ENCODE data around the gene IGF2R. TPM values are rescaled to one million over a fixed set of nuclear protein-coding genes. Genes with fewer than 3 reads are reported as not detected.

IGF2R gene
- total RNA-seq, 1 experiment from 2014 or later, result 31.5 TPM

GRCh38 chr6:159973406-159973805 lies 4.5 kb downstream of the IGF2R start:
- ATAC-seq (no peak), DNase-seq (no peak)
- no peak for TF ChIP-seq EZH2phosphoT487 (IDR thresholded peaks at IDR 0.05; ENCODE audit: borderline replicate concordance, low read length)
- no peak for TF ChIP-seq EZH2 (IDR thresholded peaks at IDR 0.05; ENCODE audit: low read length, unreplicated experiment)
- TF ChIP-seq CTCF (conservative IDR thresholded peaks at IDR 0.05; ENCODE audit: low read depth, low read length), result no peak
- H3K9me3 ChIP-seq (ENCODE audit: low read length), result no peaks in the 10 kb centered on the region
- H2AFZ ChIP-seq (ENCODE audit: low read length), result no peak overlapping the region
- H3K27ac ChIP-seq (ENCODE audit: low read length), result peak overlapping the region; percentile 12; the same call in 1 of the 2 replicates
- H3K4me2 ChIP-seq (ENCODE audit: low read length), result peak overlapping the region; percentile 6; the same call in 1 of the 2 replicates
- peaks cover 47% of the 10 kb centered on the region for H3K4me1 ChIP-seq (ENCODE audit: insufficient read depth, low read length)
- ChIA-PET CTCF (no interaction called here), POLR2A (ENCODE audit: unreplicated experiment) (no interaction called here)
- H4K20me1 ChIP-seq (ENCODE audit: low read length), result peaks cover 11% of the 10 kb centered on the region; the same call in 1 of the 2 replicates
- no peaks in the 10 kb centered on the region for H3K36me3 ChIP-seq (ENCODE audit: low read depth, low read length)
- no peak overlapping the region for H3K4me3 ChIP-seq (ENCODE audit: low read length)
- H3F3A ChIP-seq (ENCODE audit: low read length, unreplicated experiment), result no peaks in the 10 kb centered on the region
- no peaks in the 10 kb centered on the region for H3K27me3 ChIP-seq (ENCODE audit: low read length)
- BruUV-seq (replicated peaks), result no TSS peak
- H3K9me2 ChIP-seq (replicated peaks; ENCODE audit: low read length), result no peaks in the 10 kb centered on the region
- peaks cover 91% of the 10 kb centered on the region for H3K79me2 ChIP-seq (ENCODE audit: low read length)
- H3K9ac ChIP-seq (ENCODE audit: low read length), result no peak overlapping the region
- intact Hi-C loops (cut with micrococcal nuclease), result loop anchor here (5.0 kb wide), 1 partner anchor 69 kb away; no protein-coding TSS in a partner anchor

GRCh38 chr6:159973951-159974350 lies 5.1 kb downstream of the IGF2R start:
- H3K36me3 ChIP-seq (ENCODE audit: low read depth, low read length), result no peaks in the 10 kb centered on the region
- H3K9ac ChIP-seq (ENCODE audit: low read length), result no peak overlapping the region
- peak; percentile 73 for DNase-seq
- no peaks in the 10 kb centered on the region for H3K9me3 ChIP-seq (ENCODE audit: low read length)
- CTCF ChIA-PET, result no interaction called here
- H3K27ac ChIP-seq (ENCODE audit: low read length), result peak overlapping the region; percentile 48
- no peak overlapping the region for H3K4me3 ChIP-seq (ENCODE audit: low read length)
- H3F3A ChIP-seq (ENCODE audit: low read length, unreplicated experiment), result peaks cover 3% of the 10 kb centered on the region
- H2AFZ ChIP-seq (ENCODE audit: low read length), result no peak overlapping the region
- POLR2A ChIA-PET (ENCODE audit: unreplicated experiment), result interaction anchor here (0.5 kb wide), 1 partner anchor 247 kb away, joined by 4 read pairs; the partner anchor contains the start of gene WTAP
- no peaks in the 10 kb centered on the region for H3K27me3 ChIP-seq (ENCODE audit: low read length)
- intact Hi-C loops (cut with micrococcal nuclease), result loop anchor here (5.0 kb wide), 1 partner anchor 68 kb away; no protein-coding TSS in a partner anchor
- peak; percentile 28 for ATAC-seq
- H4K20me1 ChIP-seq (ENCODE audit: low read length), result peaks cover 11% of the 10 kb centered on the region; the same call in 1 of the 2 replicates
- peaks cover 95% of the 10 kb centered on the region for H3K79me2 ChIP-seq (ENCODE audit: low read length)
- no peak for TF ChIP-seq EZH2phosphoT487 (IDR thresholded peaks at IDR 0.05; ENCODE audit: borderline replicate concordance, low read length)
- no peak for TF ChIP-seq CTCF (conservative IDR thresholded peaks at IDR 0.05; ENCODE audit: low read depth, low read length)
- TF ChIP-seq EZH2 (IDR thresholded peaks at IDR 0.05; ENCODE audit: low read length, unreplicated experiment), result no peak
- peaks cover 50% of the 10 kb centered on the region for H3K4me1 ChIP-seq (ENCODE audit: insufficient read depth, low read length)
- peak overlapping the region; percentile 6; the same call in 1 of the 2 replicates for H3K4me2 ChIP-seq (ENCODE audit: low read length)
- no peaks in the 10 kb centered on the region for H3K9me2 ChIP-seq (replicated peaks; ENCODE audit: low read length)
- no TSS peak for BruUV-seq (replicated peaks)

- POLR2A ChIA-PET (ENCODE audit: unreplicated experiment), result no interaction called here
- H3K79me2 ChIP-seq (ENCODE audit: low read length), result peaks cover 93% of the 10 kb centered on the region
These were observed 6.0 kb downstream of the IGF2R start for GRCh38 chr6:159974932-159975331.

More at GRCh38 chr6:159974932-159975331, 6.0 kb downstream of the IGF2R start:
- Histone ChIP-seq H4K20me1 (ENCODE audit: low read length) (peaks cover 11% of the 10 kb centered on the region; the same call in 1 of the 2 replicates), H3K9ac (ENCODE audit: low read length) (no peak overlapping the region), H3K9me3 (ENCODE audit: low read length) (no peaks in the 10 kb centered on the region), H3K36me3 (ENCODE audit: low read depth, low read length) (no peaks in the 10 kb centered on the region), H3K4me2 (ENCODE audit: low read length) (no peak overlapping the region), H3K27ac (ENCODE audit: low read length) (no peak overlapping the region), H2AFZ (ENCODE audit: low read length) (no peak overlapping the region), H3K4me1 (ENCODE audit: insufficient read depth, low read length) (peaks cover 58% of the 10 kb centered on the region), H3F3A (ENCODE audit: low read length, unreplicated experiment) (peaks cover 4% of the 10 kb centered on the region), H3K27me3 (ENCODE audit: low read length) (no peaks in the 10 kb centered on the region), H3K9me2 (replicated peaks; ENCODE audit: low read length) (no peaks in the 10 kb centered on the region), H3K4me3 (ENCODE audit: low read length) (no peak overlapping the region)
- DNase-seq (no peak), ATAC-seq (no peak)
- CTCF ChIA-PET, result no interaction called here
- BruUV-seq (replicated peaks), result no TSS peak
- intact Hi-C loops (cut with micrococcal nuclease), result loop anchor here (5.0 kb wide), 1 partner anchor 67 kb away; no protein-coding TSS in a partner anchor
- no peak for TF ChIP-seq CTCF (conservative IDR thresholded peaks at IDR 0.05; ENCODE audit: low read depth, low read length)
- no peak for TF ChIP-seq EZH2 (IDR thresholded peaks at IDR 0.05; ENCODE audit: low read length, unreplicated experiment)
- TF ChIP-seq EZH2phosphoT487 (IDR thresholded peaks at IDR 0.05; ENCODE audit: borderline replicate concordance, low read length), result no peak
